ENCODE data around the gene COX6A2. TPM values are rescaled to one million over a fixed set of nuclear protein-coding genes. Genes with fewer than 3 reads are reported as not detected.

Gene COX6A2
- total RNA-seq, 1 experiment from 2014 or later = not detected

- Mint-ChIP-seq H3K27me3 (ENCODE audit: low read depth) (no peaks in the 10 kb centered on the region; the same call in 1 of the 2 replicates), H3K9me3 (peaks cover 11% of the 10 kb centered on the region), H3K27ac (no peak overlapping the region), H3K4me1 (no peaks in the 10 kb centered on the region), H3K4me3 (no peak overlapping the region), H3K36me3 (no peaks in the 10 kb centered on the region)
- DNase-seq (ENCODE audit: low spot score) (no peak), ATAC-seq (no peak)
- POLR2A ChIA-PET = no interaction called here
- TF ChIP-seq NFE2L1 (CRISPR knock-in tag; IDR thresholded peaks at IDR 0.05) (no peak), PRRX2 (CRISPR knock-in tag; IDR thresholded peaks at IDR 0.05) (no peak), EMX1 (CRISPR knock-in tag; IDR thresholded peaks at IDR 0.05) (no peak), JUN (CRISPR knock-in tag; IDR thresholded peaks at IDR 0.05) (no peak), ELF4 (CRISPR knock-in tag; IDR thresholded peaks at IDR 0.05; ENCODE audit: low read depth) (no peak), SMAD3 (CRISPR knock-in tag; IDR thresholded peaks at IDR 0.05; ENCODE audit: borderline replicate concordance) (no peak), ETV6 (CRISPR knock-in tag; IDR thresholded peaks at IDR 0.05) (no peak), ESRRA (CRISPR knock-in tag; IDR thresholded peaks at IDR 0.05; ENCODE audit: borderline replicate concordance) (no peak), ZNF317 (CRISPR knock-in tag; IDR thresholded peaks at IDR 0.05; ENCODE audit: borderline replicate concordance, low read depth) (no peak), STAT6 (CRISPR knock-in tag; conservative IDR thresholded peaks at IDR 0.05; ENCODE audit: low read depth) (no peak), TP53 (CRISPR knock-in tag; IDR thresholded peaks at IDR 0.05) (no peak), ZBTB21 (CRISPR knock-in tag; IDR thresholded peaks at IDR 0.05; ENCODE audit: borderline replicate concordance) (no peak), CDX4 (CRISPR knock-in tag; IDR thresholded peaks at IDR 0.05; ENCODE audit: borderline replicate concordance) (no peak), NFATC4 (CRISPR knock-in tag; IDR thresholded peaks at IDR 0.05) (no peak), RELA (CRISPR knock-in tag; IDR thresholded peaks at IDR 0.05; ENCODE audit: borderline replicate concordance) (no peak)
- TF ChIP-seq, protein P1, sequence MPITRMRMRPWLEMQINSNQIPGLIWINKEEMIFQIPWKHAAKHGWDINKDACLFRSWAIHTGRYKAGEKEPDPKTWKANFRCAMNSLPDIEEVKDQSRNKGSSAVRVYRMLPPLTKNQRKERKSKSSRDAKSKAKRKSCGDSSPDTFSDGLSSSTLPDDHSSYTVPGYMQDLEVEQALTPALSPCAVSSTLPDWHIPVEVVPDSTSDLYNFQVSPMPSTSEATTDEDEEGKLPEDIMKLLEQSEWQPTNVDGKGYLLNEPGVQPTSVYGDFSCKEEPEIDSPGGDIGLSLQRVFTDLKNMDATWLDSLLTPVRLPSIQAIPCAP (CRISPR knock-in tag; IDR thresholded peaks at IDR 0.05) = no peak
- TF ChIP-seq, protein P2, sequence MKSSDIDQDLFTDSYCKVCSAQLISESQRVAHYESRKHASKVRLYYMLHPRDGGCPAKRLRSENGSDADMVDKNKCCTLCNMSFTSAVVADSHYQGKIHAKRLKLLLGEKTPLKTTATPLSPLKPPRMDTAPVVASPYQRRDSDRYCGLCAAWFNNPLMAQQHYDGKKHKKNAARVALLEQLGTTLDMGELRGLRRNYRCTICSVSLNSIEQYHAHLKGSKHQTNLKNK (CRISPR knock-in tag; IDR thresholded peaks at IDR 0.05) = no peak
- TF ChIP-seq, protein P3, sequence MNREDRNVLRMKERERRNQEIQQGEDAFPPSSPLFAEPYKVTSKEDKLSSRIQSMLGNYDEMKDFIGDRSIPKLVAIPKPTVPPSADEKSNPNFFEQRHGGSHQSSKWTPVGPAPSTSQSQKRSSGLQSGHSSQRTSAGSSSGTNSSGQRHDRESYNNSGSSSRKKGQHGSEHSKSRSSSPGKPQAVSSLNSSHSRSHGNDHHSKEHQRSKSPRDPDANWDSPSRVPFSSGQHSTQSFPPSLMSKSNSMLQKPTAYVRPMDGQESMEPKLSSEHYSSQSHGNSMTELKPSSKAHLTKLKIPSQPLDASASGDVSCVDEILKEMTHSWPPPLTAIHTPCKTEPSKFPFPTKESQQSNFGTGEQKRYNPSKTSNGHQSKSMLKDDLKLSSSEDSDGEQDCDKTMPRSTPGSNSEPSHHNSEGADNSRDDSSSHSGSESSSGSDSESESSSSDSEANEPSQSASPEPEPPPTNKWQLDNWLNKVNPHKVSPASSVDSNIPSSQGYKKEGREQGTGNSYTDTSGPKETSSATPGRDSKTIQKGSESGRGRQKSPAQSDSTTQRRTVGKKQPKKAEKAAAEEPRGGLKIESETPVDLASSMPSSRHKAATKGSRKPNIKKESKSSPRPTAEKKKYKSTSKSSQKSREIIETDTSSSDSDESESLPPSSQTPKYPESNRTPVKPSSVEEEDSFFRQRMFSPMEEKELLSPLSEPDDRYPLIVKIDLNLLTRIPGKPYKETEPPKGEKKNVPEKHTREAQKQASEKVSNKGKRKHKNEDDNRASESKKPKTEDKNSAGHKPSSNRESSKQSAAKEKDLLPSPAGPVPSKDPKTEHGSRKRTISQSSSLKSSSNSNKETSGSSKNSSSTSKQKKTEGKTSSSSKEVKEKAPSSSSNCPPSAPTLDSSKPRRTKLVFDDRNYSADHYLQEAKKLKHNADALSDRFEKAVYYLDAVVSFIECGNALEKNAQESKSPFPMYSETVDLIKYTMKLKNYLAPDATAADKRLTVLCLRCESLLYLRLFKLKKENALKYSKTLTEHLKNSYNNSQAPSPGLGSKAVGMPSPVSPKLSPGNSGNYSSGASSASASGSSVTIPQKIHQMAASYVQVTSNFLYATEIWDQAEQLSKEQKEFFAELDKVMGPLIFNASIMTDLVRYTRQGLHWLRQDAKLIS (CRISPR knock-in tag; IDR thresholded peaks at IDR 0.05; ENCODE audit: borderline replicate concordance) = no peak
- TF ChIP-seq, protein P4, sequence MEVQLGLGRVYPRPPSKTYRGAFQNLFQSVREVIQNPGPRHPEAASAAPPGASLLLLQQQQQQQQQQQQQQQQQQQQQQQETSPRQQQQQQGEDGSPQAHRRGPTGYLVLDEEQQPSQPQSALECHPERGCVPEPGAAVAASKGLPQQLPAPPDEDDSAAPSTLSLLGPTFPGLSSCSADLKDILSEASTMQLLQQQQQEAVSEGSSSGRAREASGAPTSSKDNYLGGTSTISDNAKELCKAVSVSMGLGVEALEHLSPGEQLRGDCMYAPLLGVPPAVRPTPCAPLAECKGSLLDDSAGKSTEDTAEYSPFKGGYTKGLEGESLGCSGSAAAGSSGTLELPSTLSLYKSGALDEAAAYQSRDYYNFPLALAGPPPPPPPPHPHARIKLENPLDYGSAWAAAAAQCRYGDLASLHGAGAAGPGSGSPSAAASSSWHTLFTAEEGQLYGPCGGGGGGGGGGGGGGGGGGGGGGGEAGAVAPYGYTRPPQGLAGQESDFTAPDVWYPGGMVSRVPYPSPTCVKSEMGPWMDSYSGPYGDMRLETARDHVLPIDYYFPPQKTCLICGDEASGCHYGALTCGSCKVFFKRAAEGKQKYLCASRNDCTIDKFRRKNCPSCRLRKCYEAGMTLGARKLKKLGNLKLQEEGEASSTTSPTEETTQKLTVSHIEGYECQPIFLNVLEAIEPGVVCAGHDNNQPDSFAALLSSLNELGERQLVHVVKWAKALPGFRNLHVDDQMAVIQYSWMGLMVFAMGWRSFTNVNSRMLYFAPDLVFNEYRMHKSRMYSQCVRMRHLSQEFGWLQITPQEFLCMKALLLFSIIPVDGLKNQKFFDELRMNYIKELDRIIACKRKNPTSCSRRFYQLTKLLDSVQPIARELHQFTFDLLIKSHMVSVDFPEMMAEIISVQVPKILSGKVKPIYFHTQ (CRISPR knock-in tag; IDR thresholded peaks at IDR 0.05) = no peak
- TF ChIP-seq, protein P5, sequence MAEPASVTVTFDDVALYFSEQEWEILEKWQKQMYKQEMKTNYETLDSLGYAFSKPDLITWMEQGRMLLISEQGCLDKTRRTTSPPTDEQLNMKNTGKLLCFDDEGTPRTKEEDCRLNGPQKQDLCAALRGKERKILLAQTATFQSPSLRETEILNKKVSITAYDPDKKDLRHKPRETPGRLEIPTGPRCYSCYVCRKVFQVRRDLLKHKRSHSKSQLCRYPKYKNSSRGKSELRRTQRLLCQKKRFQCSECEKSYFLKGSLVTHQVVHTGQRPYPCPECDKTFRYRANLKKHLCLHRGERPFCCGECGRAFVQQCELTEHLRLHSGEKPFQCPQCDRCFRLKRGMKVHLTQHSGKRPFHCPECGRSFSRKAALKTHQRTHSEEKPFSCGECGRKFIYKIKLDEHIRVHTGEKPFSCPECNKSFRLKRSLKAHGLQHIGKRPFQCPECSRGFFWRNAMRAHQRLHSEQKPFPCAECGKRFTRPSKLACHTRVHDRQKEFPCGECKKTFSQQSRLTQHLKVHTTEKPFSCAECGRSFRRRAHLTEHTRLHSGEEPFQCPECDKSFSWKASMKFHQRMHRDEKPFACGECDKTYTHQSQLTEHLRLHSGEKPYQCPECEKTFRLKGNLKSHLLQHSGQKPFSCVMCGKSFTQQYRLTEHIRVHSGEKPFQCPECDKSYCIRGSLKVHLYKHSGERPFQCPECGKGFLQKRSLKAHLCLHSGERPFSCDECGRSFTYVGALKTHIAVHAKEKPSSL (CRISPR knock-in tag; conservative IDR thresholded peaks at IDR 0.05) = no peak
- CTCF ChIA-PET = no interaction called here
Measured at GRCh38 chr16:31400191-31400590, 28.0 kb downstream of the COX6A2 start.
